ENCODE measurements around the gene CD99L2. TPM values are rescaled to one million over a fixed set of nuclear protein-coding genes. Genes with fewer than 3 reads are reported as not detected.

CD99L2 gene
- total RNA-seq, 2 donors from 2014 or later = 75.6 to 83.8 TPM

DNA sequence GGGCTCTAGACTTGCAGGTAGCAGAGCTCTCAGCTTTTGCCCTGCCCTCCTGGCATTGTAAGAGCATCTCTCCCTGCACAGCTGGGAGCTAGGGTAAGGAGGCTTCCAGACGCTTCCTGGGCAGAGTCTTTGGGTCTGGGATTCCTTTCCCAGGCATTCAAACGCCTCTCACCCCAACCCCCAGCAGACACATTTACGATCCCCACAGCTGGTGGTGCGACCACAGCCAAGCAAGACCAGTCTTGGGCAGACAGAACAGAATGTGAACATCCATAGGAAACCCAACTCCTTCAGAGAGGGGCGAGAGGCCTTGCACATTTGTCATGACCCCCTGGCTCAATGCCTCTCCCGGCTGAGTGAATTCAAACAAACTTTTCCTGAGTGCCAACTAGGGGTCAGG is 38.1 kb upstream of the CD99L2 start:
- Histone ChIP-seq H3K27me3 (replicated peaks; ENCODE audit: insufficient read depth) (no peaks in the 10 kb centered on the region), H3K9me3 (no peaks in the 10 kb centered on the region), H3K4me1 (ENCODE audit: control insufficient read depth in 1 of 2, low read depth in 2 of 2) (no peaks in the 10 kb centered on the region), H3K36me3 (no peaks in the 10 kb centered on the region), H3K27ac (no peak overlapping the region), H3K4me3 (no peak overlapping the region)
- ATAC-seq (ENCODE audit: insufficient number of reproducible peaks, low FRiP score, low read depth) (no peak), DNase-seq (ENCODE audit: low spot score) (no peak)
- TF ChIP-seq, protein P1, sequence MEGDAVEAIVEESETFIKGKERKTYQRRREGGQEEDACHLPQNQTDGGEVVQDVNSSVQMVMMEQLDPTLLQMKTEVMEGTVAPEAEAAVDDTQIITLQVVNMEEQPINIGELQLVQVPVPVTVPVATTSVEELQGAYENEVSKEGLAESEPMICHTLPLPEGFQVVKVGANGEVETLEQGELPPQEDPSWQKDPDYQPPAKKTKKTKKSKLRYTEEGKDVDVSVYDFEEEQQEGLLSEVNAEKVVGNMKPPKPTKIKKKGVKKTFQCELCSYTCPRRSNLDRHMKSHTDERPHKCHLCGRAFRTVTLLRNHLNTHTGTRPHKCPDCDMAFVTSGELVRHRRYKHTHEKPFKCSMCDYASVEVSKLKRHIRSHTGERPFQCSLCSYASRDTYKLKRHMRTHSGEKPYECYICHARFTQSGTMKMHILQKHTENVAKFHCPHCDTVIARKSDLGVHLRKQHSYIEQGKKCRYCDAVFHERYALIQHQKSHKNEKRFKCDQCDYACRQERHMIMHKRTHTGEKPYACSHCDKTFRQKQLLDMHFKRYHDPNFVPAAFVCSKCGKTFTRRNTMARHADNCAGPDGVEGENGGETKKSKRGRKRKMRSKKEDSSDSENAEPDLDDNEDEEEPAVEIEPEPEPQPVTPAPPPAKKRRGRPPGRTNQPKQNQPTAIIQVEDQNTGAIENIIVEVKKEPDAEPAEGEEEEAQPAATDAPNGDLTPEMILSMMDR (IDR thresholded peaks at IDR 0.05) = no peak

DNA sequence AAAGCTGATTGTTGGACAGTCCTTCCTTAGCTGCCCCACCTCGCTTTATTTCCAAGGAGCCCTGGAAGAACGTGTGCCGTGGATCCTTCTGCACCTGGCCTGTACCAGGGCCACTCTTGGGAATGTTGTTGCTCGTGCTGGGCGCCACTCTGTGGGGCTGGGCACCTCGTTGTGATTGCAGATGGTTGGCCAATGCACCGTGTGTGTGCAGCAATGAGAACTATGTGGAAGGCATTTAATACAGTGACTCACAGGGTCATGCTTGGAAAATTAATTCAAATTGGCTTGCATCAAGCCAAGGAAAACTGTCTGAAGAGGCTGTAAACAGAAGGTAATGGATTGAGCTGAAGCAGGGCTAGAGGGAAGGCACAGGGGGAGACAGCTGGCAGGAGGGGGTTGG is 37.0 kb upstream of the CD99L2 start:
- ATAC-seq (ENCODE audit: insufficient number of reproducible peaks, low FRiP score, low read depth) (no peak), DNase-seq (ENCODE audit: low spot score) (no peak)
- H3K4me3 ChIP-seq = no peak overlapping the region
- TF ChIP-seq, protein P1 (IDR thresholded peaks at IDR 0.05) = no peak
- H3K27me3 ChIP-seq (replicated peaks; ENCODE audit: insufficient read depth) = no peaks in the 10 kb centered on the region
- no peaks in the 10 kb centered on the region for H3K9me3 ChIP-seq
- H3K4me1 ChIP-seq (ENCODE audit: control insufficient read depth in 1 of 2, low read depth in 2 of 2) = no peaks in the 10 kb centered on the region
- no peaks in the 10 kb centered on the region for H3K36me3 ChIP-seq
- no peak overlapping the region for H3K27ac ChIP-seq

DNA sequence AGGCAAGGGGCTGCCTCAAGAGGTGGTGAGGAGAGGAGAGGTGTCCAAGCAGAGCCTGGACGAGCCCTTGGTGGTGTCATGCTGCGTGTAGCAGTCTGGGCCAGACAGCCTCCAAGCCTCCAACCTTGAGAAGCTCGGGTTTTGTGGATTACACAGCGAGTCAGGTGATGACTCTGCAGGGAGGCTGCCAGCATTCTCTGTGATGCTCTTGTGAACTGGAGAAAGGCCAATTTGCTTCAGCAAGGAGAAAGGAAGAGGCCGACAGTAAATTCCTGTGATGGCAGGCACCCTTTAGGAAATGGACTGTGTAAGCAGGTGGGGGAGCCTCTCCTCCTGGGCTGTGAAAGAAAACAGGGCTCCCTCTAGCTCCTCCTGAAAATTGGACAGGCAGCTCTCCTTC is 36.0 kb upstream of the CD99L2 start:
- H3K27ac ChIP-seq = no peak overlapping the region
- ATAC-seq (ENCODE audit: insufficient number of reproducible peaks, low FRiP score, low read depth) = no peak
- TF ChIP-seq, protein P1 (IDR thresholded peaks at IDR 0.05) = no peak
- H3K36me3 ChIP-seq = no peaks in the 10 kb centered on the region
- no peaks in the 10 kb centered on the region for H3K27me3 ChIP-seq (replicated peaks; ENCODE audit: insufficient read depth)
- no peak overlapping the region for H3K4me3 ChIP-seq
- DNase-seq (ENCODE audit: low spot score) = no peak
- H3K4me1 ChIP-seq (ENCODE audit: control insufficient read depth in 1 of 2, low read depth in 2 of 2) = no peaks in the 10 kb centered on the region
- no peaks in the 10 kb centered on the region for H3K9me3 ChIP-seq

DNA sequence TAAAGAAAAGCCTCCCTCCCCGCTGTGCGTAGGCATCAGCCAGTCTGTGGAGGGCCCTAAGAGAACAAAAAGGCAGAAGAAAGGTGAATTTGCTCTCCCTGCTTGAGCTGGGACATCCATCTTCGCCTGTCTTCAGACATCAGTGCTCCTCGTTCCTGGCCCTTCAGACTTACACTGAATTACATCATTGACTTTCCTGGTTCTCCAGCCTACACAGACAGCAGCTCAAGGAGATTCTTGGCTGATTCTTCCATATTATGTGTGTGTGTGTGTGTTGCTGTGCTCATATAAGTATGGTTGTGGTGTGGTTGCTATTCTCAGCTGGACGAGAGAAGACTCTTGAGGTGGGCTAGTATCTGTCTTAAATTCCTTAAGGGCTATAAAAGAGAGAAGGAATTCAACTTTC is 35.5 kb upstream of the CD99L2 start:
- no peak for ATAC-seq (ENCODE audit: insufficient number of reproducible peaks, low FRiP score, low read depth)
- Histone ChIP-seq H3K27me3 (replicated peaks; ENCODE audit: insufficient read depth) (no peaks in the 10 kb centered on the region), H3K4me1 (ENCODE audit: control insufficient read depth in 1 of 2, low read depth in 2 of 2) (no peaks in the 10 kb centered on the region), H3K9me3 (no peaks in the 10 kb centered on the region), H3K27ac (no peak overlapping the region), H3K36me3 (no peaks in the 10 kb centered on the region), H3K4me3 (no peak overlapping the region)
- DNase-seq (ENCODE audit: low spot score) = no peak
- TF ChIP-seq, protein P1 (IDR thresholded peaks at IDR 0.05) = no peak

DNA sequence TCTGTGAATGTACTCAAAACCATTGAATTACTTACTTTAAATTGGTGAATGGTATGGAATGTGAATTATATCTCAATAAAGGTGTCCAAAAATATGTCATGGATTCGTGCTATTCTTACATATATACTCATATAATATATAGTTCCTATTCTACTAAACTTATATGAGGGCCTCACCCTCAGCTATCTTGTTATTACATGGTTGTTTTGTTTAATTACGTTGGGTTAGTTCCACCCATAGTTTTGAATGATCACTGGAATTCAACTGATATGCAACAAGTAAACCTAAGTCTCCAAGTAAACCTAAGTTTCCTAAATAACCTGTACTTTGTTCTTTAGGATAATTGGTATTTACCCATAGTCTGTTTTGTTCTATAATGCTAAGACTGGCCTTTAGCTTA is 30.6 kb upstream of the CD99L2 start:
- ATAC-seq (ENCODE audit: insufficient number of reproducible peaks, low FRiP score, low read depth) = no peak

More for the DNA sequence above, 30.6 kb upstream of the CD99L2 start:
- H3K9me3 ChIP-seq = no peaks in the 10 kb centered on the region
- no peak overlapping the region for H3K4me3 ChIP-seq
- no peaks in the 10 kb centered on the region for H3K27me3 ChIP-seq (replicated peaks; ENCODE audit: insufficient read depth)
- no peak for DNase-seq (ENCODE audit: low spot score)
- no peaks in the 10 kb centered on the region for H3K36me3 ChIP-seq
- TF ChIP-seq, protein P1 (IDR thresholded peaks at IDR 0.05) = no peak
- H3K4me1 ChIP-seq (ENCODE audit: control insufficient read depth in 1 of 2, low read depth in 2 of 2) = no peaks in the 10 kb centered on the region
- H3K27ac ChIP-seq = no peak overlapping the region

All from thoracic aorta (tissue), 2 donors.